Stimulated activated CD8-positive, alpha-beta memory T cell treated with anti-CD3 and anti-CD28 coated beads, Interleukin-7, amount 100 ng/mL, for 24 hours (primary cell): ENCODE data around the gene SLC16A4.
"Not testable (repeated sequence)": the region's sequence is repeated elsewhere in the genome, so short reads cannot be mapped to it uniquely, and the experiment has no call there.

ENCODE experiments used
- DNase-seq: peaks from one replicate; pipeline ENCODE4 v3.0.0-alpha.2; 2020; ENCODE audit warnings: low read depth

Gene SLC16A4

GRCh38 chr1:110408488-110408887 lies 17.7 kb upstream of the SLC16A4 start:
- no peak for DNase-seq

GRCh38 chr1:110407260-110408210 lies 16.7 kb upstream of the SLC16A4 start, which contains the start of gene LAMTOR5:
Gene LAMTOR5 (minus strand): TSS chr1:110407694. CDS start chr1:110407620, 74 bp downstream.
- DNase-seq: peak; percentile 80

GRCh38 chr1:110406407-110406806 lies 15.6 kb upstream of the SLC16A4 start:
- DNase-seq: not testable (repeated sequence)

GRCh38 chr1:110404401-110404800 lies 13.6 kb upstream of the SLC16A4 start:
- DNase-seq: no peak

GRCh38 chr1:110403805-110404204 lies 13.0 kb upstream of the SLC16A4 start:
- no peak for DNase-seq

GRCh38 chr1:110396259-110396958 lies 5.6 kb upstream of the SLC16A4 start:
- not testable (repeated sequence) for DNase-seq

GRCh38 chr1:110394493-110394820 lies 3.6 kb upstream of the SLC16A4 start:
- DNase-seq: no peak

- DNase-seq: no peak
Measured at GRCh38 chr1:110393691-110394492, 3.1 kb upstream of the SLC16A4 start.

GRCh38 chr1:110393286-110393685 lies 2.5 kb upstream of the SLC16A4 start:
- DNase-seq: no peak

GRCh38 chr1:110390096-110390495 lies 730 bp downstream of the SLC16A4 start:
- DNase-seq: no peak

- DNase-seq: no peak
Measured at GRCh38 chr1:110387048-110387754, 3.6 kb downstream of the SLC16A4 start.

GRCh38 chr1:110385369-110385768 lies 5.5 kb downstream of the SLC16A4 start:
- DNase-seq: no peak

GRCh38 chr1:110384581-110385321 lies 6.1 kb downstream of the SLC16A4 start:
- DNase-seq: no peak

GRCh38 chr1:110383251-110383990 lies 7.4 kb downstream of the SLC16A4 start:
- no peak for DNase-seq

- no peak for DNase-seq
Measured at GRCh38 chr1:110380672-110381283, 10.0 kb downstream of the SLC16A4 start.

GRCh38 chr1:110375490-110375889 lies 15.3 kb downstream of the SLC16A4 start:
- no peak for DNase-seq

GRCh38 chr1:110370827-110371226 lies 20.0 kb downstream of the SLC16A4 start:
- DNase-seq: no peak

- no peak for DNase-seq
Measured at GRCh38 chr1:110364221-110364620, 26.6 kb downstream of the SLC16A4 start.

GRCh38 chr1:110361856-110362255 lies 29.0 kb downstream of the SLC16A4 start:
- no peak for DNase-seq

- no peak for DNase-seq
Measured at GRCh38 chr1:110360431-110360830, 30.4 kb downstream of the SLC16A4 start.
